Vagina (tissue), 2 donors: ENCODE data around the gene PDHX.

ENCODE experiments used
- POLR2A ChIP-seq, 2 donors: fragments of 450-650 bp; IDR thresholded peaks; one replicate each; pipeline ENCODE4 v1.6.1; 2017; ENCODE audit warnings: antibody characterized with exemption in 2 of 2, mild to moderate bottlenecking in 2 of 2, moderate library complexity in 2 of 2
- POLR2AphosphoS5 ChIP-seq, 2 donors: sonication (generic); formaldehyde crosslinking; IDR thresholded peaks; one replicate each; pipeline ENCODE4 v1.9.0; 2017; ENCODE audit warnings: antibody characterized with exemption in 2 of 2, mild to moderate bottlenecking in 2 of 2, low read depth in 1 of 2; ENCODE audit not compliant: insufficient read depth in 1 of 2
- TF ChIP-seq, protein P1 (sequence below), 3 experiments: fragments of 450-650 bp in 2 of 3; fragments of 200-600 bp in 1 of 3; sonication (generic) in 1 of 3; IDR thresholded peaks; one replicate each; pipeline ENCODE4 v1.5.1; 2017 to 2019; ENCODE audit warnings: antibody characterized with exemption in 3 of 3, mild to moderate bottlenecking in 2 of 3, moderate library complexity in 2 of 3

DNA sequence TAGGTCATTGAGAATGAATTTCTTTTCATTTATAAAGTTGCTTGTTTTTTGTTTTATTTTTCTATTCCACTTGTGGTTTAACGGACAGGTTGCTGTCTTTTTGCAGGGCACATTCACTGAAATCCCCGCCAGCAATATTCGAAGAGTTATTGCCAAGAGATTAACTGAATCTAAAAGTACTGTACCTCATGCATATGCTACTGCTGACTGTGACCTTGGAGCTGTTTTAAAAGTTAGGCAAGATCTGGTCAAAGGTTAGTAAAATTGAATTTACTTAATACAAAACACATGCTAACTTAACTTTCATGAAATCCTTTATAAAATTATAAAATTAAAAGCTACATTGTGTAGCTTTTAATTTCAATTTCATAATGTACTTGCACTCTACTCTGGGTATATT lies 53.6 kb downstream of the PDHX start:
- TF ChIP-seq, protein P1, sequence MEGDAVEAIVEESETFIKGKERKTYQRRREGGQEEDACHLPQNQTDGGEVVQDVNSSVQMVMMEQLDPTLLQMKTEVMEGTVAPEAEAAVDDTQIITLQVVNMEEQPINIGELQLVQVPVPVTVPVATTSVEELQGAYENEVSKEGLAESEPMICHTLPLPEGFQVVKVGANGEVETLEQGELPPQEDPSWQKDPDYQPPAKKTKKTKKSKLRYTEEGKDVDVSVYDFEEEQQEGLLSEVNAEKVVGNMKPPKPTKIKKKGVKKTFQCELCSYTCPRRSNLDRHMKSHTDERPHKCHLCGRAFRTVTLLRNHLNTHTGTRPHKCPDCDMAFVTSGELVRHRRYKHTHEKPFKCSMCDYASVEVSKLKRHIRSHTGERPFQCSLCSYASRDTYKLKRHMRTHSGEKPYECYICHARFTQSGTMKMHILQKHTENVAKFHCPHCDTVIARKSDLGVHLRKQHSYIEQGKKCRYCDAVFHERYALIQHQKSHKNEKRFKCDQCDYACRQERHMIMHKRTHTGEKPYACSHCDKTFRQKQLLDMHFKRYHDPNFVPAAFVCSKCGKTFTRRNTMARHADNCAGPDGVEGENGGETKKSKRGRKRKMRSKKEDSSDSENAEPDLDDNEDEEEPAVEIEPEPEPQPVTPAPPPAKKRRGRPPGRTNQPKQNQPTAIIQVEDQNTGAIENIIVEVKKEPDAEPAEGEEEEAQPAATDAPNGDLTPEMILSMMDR (IDR thresholded peaks at IDR 0.05) = no peak
- TF ChIP-seq POLR2AphosphoS5 (IDR thresholded peaks at IDR 0.05; ENCODE audit: insufficient read depth in 1 of 2, low read depth in 1 of 2) = no peak
- TF ChIP-seq POLR2A (IDR thresholded peaks at IDR 0.05) = no peak
